ENCODE results near the gene NFIA.

GRCh38 chr1:61142726-61143500, 60.6 kb downstream of the NFIA start:
- TF ChIP-seq CTCF (tag by site-specific recombination; IDR thresholded peaks at IDR 0.05) (no peak), TRIM28 (IDR thresholded peaks at IDR 0.05; ENCODE audit: borderline replicate concordance, low read length) (no peak), ZIC2 (tag by site-specific recombination; IDR thresholded peaks at IDR 0.05) (no peak), ZNF514 (tag by site-specific recombination; IDR thresholded peaks at IDR 0.05) (no peak), ZNF416 (tag by site-specific recombination; IDR thresholded peaks at IDR 0.05) (no peak), ZNF10 (tag by site-specific recombination; IDR thresholded peaks at IDR 0.05) (no peak), MZF1 (tag by site-specific recombination; IDR thresholded peaks at IDR 0.05; ENCODE audit: borderline replicate concordance) (no peak), ZBTB7A (tag by site-specific recombination; IDR thresholded peaks at IDR 0.05; ENCODE audit: low read depth) (no peak), ZNF843 (tag by site-specific recombination; IDR thresholded peaks at IDR 0.05) (no peak), ZNF423 (tag by site-specific recombination; IDR thresholded peaks at IDR 0.05) (no peak), PBX3 (CRISPR knock-in tag; IDR thresholded peaks at IDR 0.05) (no peak), ZNF677 (tag by site-specific recombination; IDR thresholded peaks at IDR 0.05) (no peak), ZSCAN5A (tag by site-specific recombination; IDR thresholded peaks at IDR 0.05) (no peak)

Data from HEK293 (cell line).